Measurements from ENCODE around the gene ZDHHC8.
A peak's percentile ranks its signal among the peaks of the same experiment; 100 is the strongest.

The ZDHHC8 gene

GRCh38 chr22:20108757-20109230, 22.8 kb upstream of the ZDHHC8 start:
- Histone ChIP-seq H3K27me3 (ENCODE audit: insufficient read depth, poor library complexity, severe bottlenecking) (no peaks in the 10 kb centered on the region), H3K4me3 (replicated peaks; ENCODE audit: insufficient read depth, low read length) (no peak overlapping the region), H3K27ac (replicated peaks) (no peak overlapping the region)
- no peak for TF ChIP-seq REST (IDR thresholded peaks at IDR 0.05; ENCODE audit: insufficient replicate concordance, low read depth)
- TF ChIP-seq POLR2AphosphoS5 (IDR thresholded peaks at IDR 0.05; ENCODE audit: low read depth), result no peak; the same call in 1 of the 2 replicates
- TF ChIP-seq SPI1 (IDR thresholded peaks at IDR 0.05; ENCODE audit: borderline replicate concordance, low read depth), result no peak
- TF ChIP-seq GABPA (IDR thresholded peaks at IDR 0.05; ENCODE audit: low read depth), result no peak
- TF ChIP-seq CTCF (IDR thresholded peaks at IDR 0.05; ENCODE audit: insufficient read depth, low read length), result no peak
- DNase-seq (ENCODE audit: low read depth in 1 of 2, low spot score in 1 of 2), result no peak

GRCh38 chr22:20109411-20110358, 21.9 kb upstream of the ZDHHC8 start:
- TF ChIP-seq POLR2AphosphoS5 (IDR thresholded peaks at IDR 0.05; ENCODE audit: low read depth), result peak; percentile 80
- no peak for TF ChIP-seq GABPA (IDR thresholded peaks at IDR 0.05; ENCODE audit: low read depth)
- DNase-seq (ENCODE audit: low read depth in 1 of 2, low spot score in 1 of 2), result no peak
- Histone ChIP-seq H3K4me3 (replicated peaks; ENCODE audit: insufficient read depth, low read length) (no peak overlapping the region), H3K27ac (replicated peaks) (no peak overlapping the region), H3K27me3 (ENCODE audit: insufficient read depth, poor library complexity, severe bottlenecking) (no peaks in the 10 kb centered on the region)

- TF ChIP-seq POLR2AphosphoS5 (IDR thresholded peaks at IDR 0.05; ENCODE audit: low read depth) (peak; percentile 5; the same call in 1 of the 2 replicates), REST (IDR thresholded peaks at IDR 0.05; ENCODE audit: insufficient replicate concordance, low read depth) (no peak)
- H3K27me3 ChIP-seq (ENCODE audit: insufficient read depth, poor library complexity, severe bottlenecking), result no peaks in the 10 kb centered on the region
- no peak overlapping the region for H3K27ac ChIP-seq (replicated peaks)
- no peak for DNase-seq (ENCODE audit: low read depth in 1 of 2, low spot score in 1 of 2)
- H3K4me3 ChIP-seq (replicated peaks; ENCODE audit: insufficient read depth, low read length), result no peak overlapping the region
These were observed 21.1 kb upstream of the ZDHHC8 start for GRCh38 chr22:20110359-20110985.

- Histone ChIP-seq H3K27me3 (ENCODE audit: insufficient read depth, poor library complexity, severe bottlenecking) (no peaks in the 10 kb centered on the region), H3K27ac (replicated peaks) (no peak overlapping the region; the same call in 1 of the 2 replicates), H3K4me3 (replicated peaks; ENCODE audit: insufficient read depth, low read length) (no peak overlapping the region)
- peak; percentile 45 to 52 for DNase-seq (ENCODE audit: low read depth in 1 of 2, low spot score in 1 of 2)
- peak; percentile 90 for TF ChIP-seq POLR2AphosphoS5 (IDR thresholded peaks at IDR 0.05; ENCODE audit: low read depth)
- no peak for TF ChIP-seq REST (IDR thresholded peaks at IDR 0.05; ENCODE audit: insufficient replicate concordance, low read depth)
- peak; percentile 17 for TF ChIP-seq CTCF (IDR thresholded peaks at IDR 0.05; ENCODE audit: insufficient read depth, low read length)
These were observed 20.4 kb upstream of the ZDHHC8 start for GRCh38 chr22:20111045-20111688.

Data from HL-60 (cell line).